AG08395 (cell line): ENCODE data around the gene DGCR6.
"Not testable (repeated sequence)": the region's sequence is repeated elsewhere in the genome, so short reads cannot be mapped to it uniquely, and the experiment has no call there.

Experiments used
- DNase-seq: peaks from one replicate; pipeline ENCODE4 v3.0.0; 2012; ENCODE audit warnings: mixed read lengths, low spot score

DGCR6 gene

GRCh38 chr22:18905540-18906409 lies at the start of gene DGCR6:
Gene DGCR6 (plus strand): TSS chr22:18906320. CDS start chr22:18906375, 55 bp downstream.
- DNase-seq = no peak

- DNase-seq = not testable (repeated sequence)
Observed at GRCh38 chr22:18859314-18859713, 46.8 kb upstream of the DGCR6 start.

DNA sequence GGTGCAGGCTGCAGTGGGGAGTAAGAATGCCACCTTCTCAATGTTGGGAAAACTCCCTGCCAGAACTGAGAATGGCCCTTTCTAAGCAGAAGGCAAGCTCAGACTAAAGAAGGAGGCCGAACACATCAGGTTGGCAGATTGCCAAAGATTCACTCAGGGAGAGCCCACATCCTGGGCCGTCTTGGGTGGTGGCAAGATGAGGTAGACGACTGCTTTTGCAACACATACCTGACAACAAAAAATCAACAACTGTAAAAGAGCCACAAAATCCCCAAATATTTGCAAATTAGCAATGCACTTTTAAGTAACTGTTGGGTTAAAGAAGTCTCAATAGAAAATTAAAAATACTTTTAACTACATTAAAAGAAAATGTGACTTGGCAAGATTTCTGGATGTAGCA lies 24.9 kb upstream of the DGCR6 start:
- not testable (repeated sequence) for DNase-seq

DNA sequence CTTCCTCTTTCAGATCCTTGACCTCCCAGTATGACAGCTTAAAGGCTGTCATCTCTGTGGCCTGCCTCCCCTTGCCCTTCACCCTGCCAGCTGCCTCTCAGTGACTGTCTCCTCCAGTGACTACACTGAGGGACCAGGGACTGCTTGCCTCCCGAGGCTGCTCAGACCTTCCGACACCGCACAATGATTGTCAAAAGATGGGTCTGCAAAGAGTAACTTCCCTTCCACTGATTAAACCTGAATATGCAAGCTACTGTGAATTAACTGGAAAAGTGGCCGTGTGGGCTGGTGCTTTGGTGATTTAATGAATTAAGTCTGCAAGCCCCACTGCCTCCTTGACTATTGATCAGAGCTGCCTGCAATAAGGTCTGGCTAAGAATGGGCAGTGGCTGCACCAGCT lies 21.7 kb upstream of the DGCR6 start:
- DNase-seq = not testable (repeated sequence)

- DNase-seq = no peak
Observed at GRCh38 chr22:18888115-18888514, 18.0 kb upstream of the DGCR6 start.

GRCh38 chr22:18890510-18891192 lies 15.5 kb upstream of the DGCR6 start:
- not testable (repeated sequence) for DNase-seq

DNA sequence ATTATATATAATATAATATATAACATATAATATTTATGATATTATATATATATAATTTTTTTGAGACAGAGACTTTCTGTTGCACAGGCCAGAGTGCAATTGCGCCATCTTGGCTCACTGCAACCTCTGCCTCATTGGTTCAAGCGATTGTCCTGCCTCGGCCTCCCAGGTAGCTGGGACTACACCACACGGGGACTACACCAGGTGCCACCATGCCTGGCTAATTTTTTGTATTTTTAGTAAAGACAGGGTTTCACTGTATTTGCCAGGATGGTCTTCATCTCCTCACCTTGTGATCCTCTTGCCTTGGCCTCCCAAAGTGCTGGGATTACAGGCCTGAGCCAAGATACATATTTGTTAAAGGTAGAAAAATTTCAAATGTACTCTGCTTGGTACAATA lies 12.3 kb upstream of the DGCR6 start:
- not testable (repeated sequence) for DNase-seq

GRCh38 chr22:18896037-18896657 lies 10.0 kb upstream of the DGCR6 start:
- not testable (repeated sequence) for DNase-seq

- not testable (repeated sequence) for DNase-seq
Observed at GRCh38 chr22:18906410-18906745, 258 bp downstream of the DGCR6 start.

DNA sequence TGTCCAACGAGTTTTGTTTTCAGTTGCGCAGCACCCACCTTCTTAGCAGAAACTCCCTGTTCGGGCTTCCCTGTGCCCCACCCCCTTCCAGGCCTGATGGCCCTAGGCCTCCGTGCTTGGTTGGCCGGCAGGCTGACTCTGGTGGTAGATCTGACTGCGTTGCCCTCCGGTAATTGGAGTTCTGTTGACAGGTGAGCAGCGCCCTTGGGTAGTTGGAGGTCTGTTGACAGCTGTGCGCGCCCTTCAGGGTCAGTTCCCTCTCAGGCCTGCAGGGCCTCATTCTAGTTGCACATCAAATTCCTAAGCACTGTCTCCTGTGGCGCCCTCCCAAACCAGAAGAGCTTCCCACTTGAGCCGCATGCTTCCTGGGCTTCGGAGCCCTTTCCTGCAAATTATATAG lies 776 bp downstream of the DGCR6 start:
- no peak for DNase-seq

DNA sequence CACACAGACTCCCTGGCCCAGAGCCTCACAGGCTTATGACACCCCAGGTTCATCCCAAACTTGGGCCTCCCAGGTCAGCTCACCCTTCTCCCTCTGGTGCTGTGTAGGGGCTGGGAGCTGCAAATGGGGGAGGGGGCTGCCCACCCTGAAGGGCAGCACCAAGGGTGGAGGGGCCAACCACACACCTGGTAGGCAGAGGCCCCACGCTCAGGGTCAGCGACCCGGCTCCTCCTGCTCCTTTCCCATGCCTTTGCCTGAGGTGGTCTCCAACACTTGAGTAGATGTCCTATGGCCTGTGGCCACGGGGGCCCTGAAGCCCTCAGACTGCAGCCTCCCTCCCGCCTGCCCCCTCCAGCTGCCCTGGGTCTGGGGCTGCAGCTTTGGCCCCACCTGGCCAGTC lies 3.4 kb downstream of the DGCR6 start:
- no peak for DNase-seq

DNA sequence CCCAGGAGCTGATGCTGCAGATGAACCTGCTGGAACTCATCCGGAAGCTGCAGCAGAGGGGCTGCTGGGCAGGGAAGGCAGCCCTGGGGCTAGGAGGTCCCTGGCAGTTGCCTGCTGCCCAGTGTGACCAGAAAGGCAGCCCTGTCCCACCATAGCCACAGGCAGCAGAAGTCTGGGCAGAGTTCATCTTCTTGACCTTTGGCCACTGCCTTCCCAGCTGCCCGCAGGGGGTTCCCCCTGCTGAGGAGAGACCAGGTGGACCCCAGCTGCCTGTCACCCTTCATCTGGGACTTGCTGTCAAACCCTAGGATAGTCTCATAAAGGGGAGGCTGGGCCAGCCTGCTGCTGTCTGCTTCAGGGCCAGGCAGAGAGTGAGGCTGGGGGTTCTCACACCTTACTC lies 5.4 kb downstream of the DGCR6 start:
- DNase-seq = not testable (repeated sequence)

GRCh38 chr22:18912264-18912946 lies 6.3 kb downstream of the DGCR6 start:
- DNase-seq = not testable (repeated sequence)

GRCh38 chr22:18914558-18914957 lies 8.4 kb downstream of the DGCR6 start:
- not testable (repeated sequence) for DNase-seq

DNA sequence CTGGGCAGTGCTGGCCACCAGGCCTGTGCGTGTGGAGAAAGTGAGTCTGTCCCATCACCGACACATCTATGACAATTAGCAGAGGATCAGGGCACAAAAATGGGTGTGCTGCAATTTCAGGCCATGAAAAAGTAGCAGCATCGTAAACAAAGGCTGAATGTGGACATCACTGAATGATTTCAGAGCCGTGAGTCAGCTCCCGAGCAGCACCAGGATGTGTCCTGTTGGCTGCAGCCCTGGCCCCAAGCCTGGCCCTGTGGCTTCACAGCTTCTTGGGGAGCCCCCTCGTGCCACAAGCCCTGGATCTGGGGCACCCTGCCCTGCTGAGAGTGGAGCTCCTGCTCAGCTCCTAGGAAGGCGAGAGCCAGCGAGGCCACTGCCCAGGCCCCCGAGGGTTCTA lies 9.4 kb downstream of the DGCR6 start:
- not testable (repeated sequence) for DNase-seq

- DNase-seq = not testable (repeated sequence)
Observed at GRCh38 chr22:18917818-18918217, 11.7 kb downstream of the DGCR6 start.

GRCh38 chr22:18920257-18920902 lies 14.3 kb downstream of the DGCR6 start:
- DNase-seq = not testable (repeated sequence)

DNA sequence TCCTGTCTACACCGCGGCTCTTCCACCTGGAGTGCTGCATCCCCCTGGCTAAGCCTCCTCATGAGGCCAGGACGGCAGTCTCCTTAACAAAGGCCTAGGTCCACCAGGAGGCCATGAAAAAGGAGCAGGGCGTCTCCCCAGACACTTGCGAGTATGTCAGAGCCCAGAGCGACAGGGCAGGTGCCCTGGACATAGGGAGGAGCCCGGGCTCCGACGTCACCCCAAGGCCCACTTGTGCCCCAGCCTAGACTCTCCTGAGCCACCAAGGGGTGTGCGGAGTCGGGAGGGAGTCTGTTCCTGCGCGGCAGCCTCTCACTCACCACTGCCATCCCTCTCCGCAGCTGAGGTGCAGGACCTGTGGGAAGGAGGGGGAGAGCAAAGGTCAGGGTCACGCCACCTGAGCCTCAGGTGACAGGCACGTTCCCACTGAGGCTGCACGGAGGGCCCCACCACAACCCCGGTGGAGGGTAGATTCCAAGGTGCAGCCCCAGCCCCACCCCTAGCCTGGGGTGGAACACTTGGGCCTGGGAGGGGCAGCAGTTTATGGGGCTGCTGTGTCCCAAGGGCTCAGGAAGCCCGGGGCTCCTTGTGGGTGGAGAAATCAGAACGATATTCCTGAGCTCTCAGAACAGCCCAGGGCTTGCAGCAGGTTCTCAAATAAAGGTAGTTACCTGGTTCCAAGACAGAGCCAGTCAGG lies 19.4 kb downstream of the DGCR6 start:
- no peak for DNase-seq

DNA sequence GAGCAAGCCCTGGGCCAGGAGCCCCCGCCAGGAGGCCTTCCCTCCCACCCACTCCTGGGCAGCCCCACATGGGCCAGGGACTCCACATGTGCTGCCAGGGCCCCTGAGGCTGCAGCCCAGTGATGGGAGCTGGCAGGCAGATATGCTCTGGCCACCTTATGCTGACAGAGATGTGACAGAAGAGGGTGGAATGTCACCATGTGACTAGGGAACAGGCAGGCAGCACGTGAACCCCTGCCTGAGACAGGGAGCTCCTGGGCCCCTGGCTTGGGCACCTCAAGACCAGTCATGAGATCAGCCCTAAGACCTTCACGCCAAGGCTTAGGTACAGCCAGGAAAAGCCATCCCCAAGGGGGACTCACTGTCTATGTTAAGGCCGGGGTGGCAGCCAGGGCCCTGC lies 20.9 kb downstream of the DGCR6 start:
- DNase-seq = no peak

GRCh38 chr22:18927573-18927972 lies 21.5 kb downstream of the DGCR6 start:
- DNase-seq = no peak

- DNase-seq = no peak
Observed at GRCh38 chr22:18929459-18929858, 23.3 kb downstream of the DGCR6 start.
